DMS114 treated with DMSO at 0.1 percent for 48 hours (cell line): Measurements from ENCODE around the gene PARP16.

Source experiments
- DNase-seq: peaks from one replicate; lab custom pipeline; 2025; ENCODE audit not compliant: unreplicated experiment; lab: John Stamatoyannopoulos, UW

The PARP16 gene

DNA sequence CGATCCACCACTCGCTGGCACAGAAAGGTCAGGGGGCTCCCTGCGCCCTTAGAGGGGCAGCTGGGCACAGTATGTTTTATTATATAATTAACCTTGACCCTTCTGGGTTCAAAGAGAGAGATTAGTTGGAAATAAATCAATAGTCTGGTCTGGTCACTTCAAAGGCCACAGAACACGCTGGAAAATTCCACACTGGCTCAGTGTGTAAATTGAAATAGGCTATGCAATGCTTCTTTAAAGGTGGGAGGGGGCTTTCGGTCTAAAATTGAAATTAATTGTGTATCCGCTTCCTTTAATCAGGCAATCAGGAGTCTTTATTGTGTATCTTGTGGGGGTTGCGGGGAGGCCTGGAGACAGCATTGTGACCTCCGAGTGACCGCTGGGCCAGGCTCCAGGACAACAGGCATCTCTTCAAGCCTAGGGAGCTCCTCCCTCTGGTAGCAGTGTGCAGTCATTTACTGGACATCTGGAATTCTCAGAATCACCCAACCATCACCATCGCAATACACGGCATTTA, 25.8 kb upstream of the PARP16 start:
- no peak for DNase-seq

- no peak for DNase-seq
These were observed 25.1 kb upstream of the PARP16 start for GRCh38 chr15:65311760-65312159.

- DNase-seq: no peak
These were observed 23.9 kb upstream of the PARP16 start for GRCh38 chr15:65310431-65311137.

DNA sequence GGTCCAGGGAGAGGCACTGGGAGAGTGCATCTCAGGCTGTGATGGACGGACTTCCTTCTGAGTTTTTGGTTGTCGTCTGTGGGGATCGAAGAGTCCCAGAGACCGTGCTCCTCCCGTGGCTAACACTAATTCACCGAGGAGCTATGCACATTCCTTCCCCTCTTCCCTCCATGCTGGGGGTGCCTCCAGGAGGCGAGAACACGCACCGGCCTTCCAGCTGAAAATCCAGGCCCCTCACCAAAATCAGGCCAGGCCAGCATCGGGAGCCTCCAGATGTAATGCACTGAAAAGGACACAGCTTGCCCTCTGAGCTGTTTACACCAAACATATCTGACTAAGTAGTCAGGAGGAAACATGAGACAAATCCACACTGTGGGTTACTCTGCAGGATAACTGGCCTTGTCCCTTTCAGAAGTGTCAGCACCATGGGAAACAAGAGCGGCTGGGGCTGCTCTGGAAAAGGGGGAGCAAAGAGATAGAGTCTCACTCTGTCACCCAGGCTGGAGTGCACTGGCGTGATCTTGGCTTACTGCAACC, 23.3 kb upstream of the PARP16 start:
- no peak for DNase-seq

GRCh38 chr15:65307978-65308377, 21.3 kb upstream of the PARP16 start:
- no peak for DNase-seq

- DNase-seq: no peak
These were observed 19.9 kb upstream of the PARP16 start for GRCh38 chr15:65306551-65306950.

GRCh38 chr15:65305776-65306175, 19.1 kb upstream of the PARP16 start:
- peak; percentile 39 for DNase-seq

DNA sequence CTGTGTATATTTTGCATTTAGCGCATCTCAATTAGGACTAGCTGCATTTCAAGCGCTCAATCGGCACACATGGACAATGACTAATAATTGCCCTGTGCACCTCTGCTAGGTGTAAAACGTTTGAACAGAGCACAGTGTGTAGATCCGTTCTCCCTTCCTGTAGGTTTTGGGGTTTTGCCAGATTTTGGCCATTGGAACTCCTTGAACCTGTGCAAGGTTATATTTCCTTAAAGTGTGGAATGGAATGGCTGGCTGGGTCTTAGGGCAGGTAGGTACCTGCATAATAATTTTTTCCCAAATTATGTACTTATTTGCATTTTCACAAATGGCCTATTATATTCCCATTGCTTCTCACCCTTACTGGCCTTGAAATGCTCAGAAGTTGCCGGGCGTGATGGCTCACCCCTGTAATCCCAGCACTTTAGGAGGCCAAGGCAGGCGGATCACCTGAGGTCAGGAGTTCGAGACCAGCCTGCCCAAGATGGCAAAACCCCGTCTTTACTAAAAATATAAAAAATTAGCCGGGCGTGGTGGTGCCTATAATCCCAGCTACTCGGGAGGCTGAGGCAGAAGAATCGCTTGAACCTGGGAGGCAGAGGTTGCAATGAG, 18.6 kb upstream of the PARP16 start:
- no peak for DNase-seq

DNA sequence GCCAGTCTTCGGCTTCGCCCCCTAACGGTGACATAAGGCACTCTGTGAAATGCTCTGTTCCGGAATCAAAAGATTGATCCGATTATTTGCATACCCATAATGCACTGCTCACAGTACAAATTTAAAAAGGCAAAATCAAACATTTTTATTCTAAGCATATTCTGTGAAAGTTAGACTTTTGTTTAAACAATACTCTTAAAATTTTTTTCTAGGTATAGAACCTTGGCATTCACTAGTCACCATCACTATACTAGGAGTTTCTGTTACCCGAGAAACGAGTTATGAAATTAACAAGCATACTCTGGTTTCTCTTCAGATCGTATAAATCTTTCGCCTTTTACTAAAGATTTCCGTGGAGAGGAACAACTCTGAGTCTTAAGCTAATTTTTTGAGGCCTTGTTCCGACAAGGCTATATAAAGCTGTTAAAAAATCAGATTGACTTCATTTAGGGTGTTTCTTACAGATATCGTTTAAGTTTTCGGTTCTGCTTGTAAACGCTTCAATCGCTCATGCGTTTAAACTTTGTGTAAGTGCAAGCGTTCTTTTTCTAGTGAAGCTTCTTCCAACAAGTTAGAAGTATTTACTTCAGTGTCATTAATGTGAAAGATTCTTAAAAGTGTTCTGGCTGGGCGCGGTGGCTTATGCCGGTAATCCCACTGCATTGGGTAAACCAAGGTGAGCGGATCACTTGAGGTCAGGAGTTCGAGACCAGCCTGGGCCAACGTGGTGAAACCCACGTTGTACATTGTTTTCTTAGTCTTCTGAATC, 17.9 kb upstream of the PARP16 start, which contains the start of gene RNU5B-1:
RNU5B-1 (plus strand) TSS at position 297 of the 769 bp plus-strand sequence.
- peak; percentile 100 for DNase-seq

GRCh38 chr15:65303687-65304380, 17.2 kb upstream of the PARP16 start:
- DNase-seq: peak; percentile 83

DNA sequence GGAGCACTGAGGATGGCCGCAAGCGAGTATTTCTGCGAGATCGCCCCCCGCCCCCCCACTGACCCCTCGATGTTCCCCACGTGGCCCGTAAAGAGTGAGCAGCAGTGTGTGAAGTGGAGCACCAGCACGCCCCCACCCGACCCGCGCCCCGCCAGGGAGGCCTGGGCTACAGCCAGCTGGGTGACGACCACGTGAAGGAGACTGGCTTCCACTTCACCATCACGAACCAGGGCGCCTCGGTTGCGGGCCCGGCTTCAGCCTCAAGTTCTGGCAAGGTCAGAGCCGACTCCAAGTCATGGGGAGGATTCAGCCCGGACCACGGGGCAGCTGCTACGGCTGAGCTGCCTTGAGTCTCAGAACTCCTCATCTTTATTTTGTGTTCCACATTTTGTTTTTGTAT, 15.4 kb upstream of the PARP16 start:
- DNase-seq: no peak

DNA sequence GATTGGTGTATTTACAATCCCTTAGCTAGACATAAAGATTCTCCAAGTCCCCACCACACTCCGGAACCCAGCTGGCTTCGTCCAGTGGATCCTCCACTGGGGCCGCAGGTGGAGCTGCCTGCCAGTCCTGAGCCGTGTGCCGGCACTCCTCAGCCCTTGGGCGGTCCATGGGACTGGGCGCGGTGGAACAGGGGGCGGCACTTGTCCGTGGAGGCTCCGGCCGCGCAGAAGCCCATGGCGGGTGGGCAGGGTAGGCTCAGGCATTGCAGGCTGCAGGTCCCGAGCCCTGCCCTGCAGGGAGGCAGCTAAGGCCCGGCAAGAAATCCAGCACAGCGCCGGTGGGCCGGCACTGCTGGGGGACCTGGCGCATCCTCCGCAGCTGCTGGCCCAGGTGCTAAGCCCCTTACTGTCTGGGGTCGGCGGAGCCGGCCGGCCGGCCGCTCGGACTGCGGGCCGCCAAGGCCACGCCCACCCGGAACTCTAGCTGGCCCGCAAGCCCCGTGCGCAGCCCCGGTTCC, 14.3 kb upstream of the PARP16 start:
- no peak for DNase-seq

- no peak for DNase-seq
These were observed 12.0 kb upstream of the PARP16 start for GRCh38 chr15:65298731-65299130.

GRCh38 chr15:65292938-65293518, 6.3 kb upstream of the PARP16 start:
- DNase-seq: no peak

- no peak for DNase-seq
These were observed 3.5 kb upstream of the PARP16 start for GRCh38 chr15:65290228-65290627.

- no peak for DNase-seq
These were observed 2.7 kb upstream of the PARP16 start for GRCh38 chr15:65289261-65289854.

- DNase-seq: no peak
These were observed 805 bp upstream of the PARP16 start for GRCh38 chr15:65287520-65287855.

GRCh38 chr15:65286069-65286703, 497 bp downstream of the PARP16 start:
- peak; percentile 44 for DNase-seq

GRCh38 chr15:65285291-65286068, 1.2 kb downstream of the PARP16 start:
- no peak for DNase-seq
